Fibroblast of the conjunctiva (primary cell): ENCODE measurements around the gene DROSHA.
"Not testable (repeated sequence)": the region's sequence is repeated elsewhere in the genome, so short reads cannot be mapped to it uniquely, and the experiment has no call there.

Source experiments
- DNase-seq: peaks from one replicate; pipeline ENCODE4 v3.0.0-alpha.2; 2010; ENCODE audit warnings: low read depth

Gene DROSHA

GRCh38 chr5:31378838-31379237 lies 153.1 kb downstream of the DROSHA start:
- DNase-seq: no peak

GRCh38 chr5:31378136-31378535 lies 153.8 kb downstream of the DROSHA start:
- no peak for DNase-seq

GRCh38 chr5:31377274-31377946 lies 154.5 kb downstream of the DROSHA start:
- no peak for DNase-seq

- DNase-seq: no peak
Observed at GRCh38 chr5:31375999-31376720, 155.7 kb downstream of the DROSHA start.

- DNase-seq: no peak
Observed at GRCh38 chr5:31372124-31372523, 159.8 kb downstream of the DROSHA start.

GRCh38 chr5:31366941-31367340 lies 165.0 kb downstream of the DROSHA start:
- no peak for DNase-seq

GRCh38 chr5:31365776-31366175 lies 166.1 kb downstream of the DROSHA start:
- DNase-seq: no peak

GRCh38 chr5:31364881-31365636 lies 166.8 kb downstream of the DROSHA start:
- peak; percentile 30 for DNase-seq

GRCh38 chr5:31362931-31363568 lies 168.8 kb downstream of the DROSHA start:
- DNase-seq: no peak

GRCh38 chr5:31362529-31362900 lies 169.4 kb downstream of the DROSHA start:
- DNase-seq: no peak

GRCh38 chr5:31361704-31362528 lies 170.0 kb downstream of the DROSHA start:
- not testable (repeated sequence) for DNase-seq

GRCh38 chr5:31361234-31361633 lies 170.7 kb downstream of the DROSHA start:
- DNase-seq: no peak

GRCh38 chr5:31359839-31360238 lies 172.1 kb downstream of the DROSHA start:
- DNase-seq: no peak

GRCh38 chr5:31357038-31357437 lies 174.9 kb downstream of the DROSHA start:
- no peak for DNase-seq

- DNase-seq: no peak
Observed at GRCh38 chr5:31355337-31355736, 176.6 kb downstream of the DROSHA start.
